GM21390 (cell line): ENCODE measurements around the gene LMNA.
"Not testable (repeated sequence)": the region's sequence is repeated elsewhere in the genome, so short reads cannot be mapped to it uniquely, and the experiment has no call there.

Experiments used
- ATAC-seq: cut with Tn5 transposase; IDR thresholded peaks from one replicate; pipeline ENCODE4 v1.9.1; 2021; ENCODE audit not compliant: unreplicated experiment

Gene LMNA

GRCh38 chr1:156103521-156103947 lies 11.0 kb upstream of the LMNA start:
- ATAC-seq: no peak

- ATAC-seq: no peak
Measured at GRCh38 chr1:156104065-156104810, 10.3 kb upstream of the LMNA start.

DNA sequence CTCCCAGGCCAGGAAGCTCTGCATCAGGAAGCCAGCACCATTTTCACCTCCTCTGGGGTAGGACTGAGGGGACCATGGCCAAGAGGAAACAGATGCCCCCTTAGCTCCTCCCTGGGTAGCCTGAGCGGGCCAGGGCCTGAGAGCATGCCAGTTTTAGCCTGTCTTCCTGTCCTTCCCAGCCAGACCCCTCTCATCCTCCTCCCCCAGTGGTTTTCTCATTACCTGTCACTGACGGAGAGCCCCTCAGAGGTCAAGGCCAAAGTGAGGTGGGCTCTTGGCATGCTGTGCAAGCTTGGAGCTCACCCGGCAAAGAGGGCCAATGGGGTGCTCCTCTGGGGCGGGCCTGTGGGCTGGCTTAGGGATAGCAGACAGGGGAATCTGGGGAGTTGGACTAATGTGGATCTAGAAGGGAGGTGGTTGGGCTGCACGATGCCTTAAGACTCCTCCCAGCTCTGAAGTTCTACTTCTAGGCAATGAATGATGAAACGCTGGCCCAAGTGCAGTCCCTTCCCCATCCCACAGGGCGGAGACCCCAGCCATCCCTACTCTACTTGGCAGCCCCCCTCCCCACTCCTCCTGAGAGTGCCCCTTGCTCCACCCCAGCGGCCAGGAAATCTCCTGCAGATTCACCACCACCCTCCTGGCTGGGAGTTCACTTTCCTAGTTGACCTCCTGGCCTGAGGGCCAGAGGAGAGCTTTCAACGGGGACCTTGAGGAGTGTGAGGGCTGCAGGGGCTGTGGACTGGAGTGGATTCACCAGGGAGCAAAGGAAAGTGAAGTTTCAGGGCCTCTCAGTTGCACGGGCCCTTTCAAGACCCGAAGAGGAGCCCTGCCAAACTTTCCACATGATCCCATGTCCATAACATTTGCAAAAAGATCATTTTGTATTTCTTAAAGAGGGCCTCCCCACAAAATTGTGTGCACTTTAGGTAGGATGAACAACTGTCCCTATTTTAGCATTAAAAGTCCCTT lies 9.4 kb upstream of the LMNA start:
- no peak for ATAC-seq

GRCh38 chr1:156106624-156107488 lies 7.7 kb upstream of the LMNA start:
- ATAC-seq: no peak

- no peak for ATAC-seq
Measured at GRCh38 chr1:156108057-156108456, 6.5 kb upstream of the LMNA start.

DNA sequence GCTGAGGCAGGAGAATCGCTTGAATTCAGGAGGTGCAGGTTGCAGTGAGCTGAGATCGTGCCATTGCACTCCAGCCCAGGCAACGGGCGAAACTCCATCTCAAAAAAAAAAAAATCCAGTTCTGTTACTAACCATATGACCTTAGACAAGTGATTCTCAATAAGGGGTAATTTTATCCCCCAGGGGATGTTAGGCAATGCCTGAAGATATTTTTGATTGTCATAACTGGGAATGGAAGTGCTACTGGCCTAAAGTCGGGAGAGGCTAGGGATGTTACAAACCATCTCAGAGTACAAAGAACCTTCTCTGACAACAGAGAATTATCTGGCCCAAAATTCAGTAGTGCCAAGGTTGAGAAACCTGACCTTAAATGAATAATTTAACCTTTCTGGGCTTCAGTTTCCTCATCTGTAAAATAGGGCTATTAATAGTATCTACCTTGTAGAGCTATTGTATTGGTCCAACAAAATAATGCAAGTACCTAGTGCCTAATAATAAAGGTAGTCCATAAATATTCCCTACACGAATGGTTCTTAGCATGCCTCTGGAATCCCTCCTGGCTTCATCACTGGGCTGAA lies 5.8 kb upstream of the LMNA start:
- ATAC-seq: no peak

- ATAC-seq: no peak
Measured at GRCh38 chr1:156110252-156110651, 4.3 kb upstream of the LMNA start.

- ATAC-seq: no peak
Measured at GRCh38 chr1:156111355-156111962, 3.1 kb upstream of the LMNA start.

GRCh38 chr1:156112276-156113137 lies 2.0 kb upstream of the LMNA start:
- ATAC-seq: no peak

DNA sequence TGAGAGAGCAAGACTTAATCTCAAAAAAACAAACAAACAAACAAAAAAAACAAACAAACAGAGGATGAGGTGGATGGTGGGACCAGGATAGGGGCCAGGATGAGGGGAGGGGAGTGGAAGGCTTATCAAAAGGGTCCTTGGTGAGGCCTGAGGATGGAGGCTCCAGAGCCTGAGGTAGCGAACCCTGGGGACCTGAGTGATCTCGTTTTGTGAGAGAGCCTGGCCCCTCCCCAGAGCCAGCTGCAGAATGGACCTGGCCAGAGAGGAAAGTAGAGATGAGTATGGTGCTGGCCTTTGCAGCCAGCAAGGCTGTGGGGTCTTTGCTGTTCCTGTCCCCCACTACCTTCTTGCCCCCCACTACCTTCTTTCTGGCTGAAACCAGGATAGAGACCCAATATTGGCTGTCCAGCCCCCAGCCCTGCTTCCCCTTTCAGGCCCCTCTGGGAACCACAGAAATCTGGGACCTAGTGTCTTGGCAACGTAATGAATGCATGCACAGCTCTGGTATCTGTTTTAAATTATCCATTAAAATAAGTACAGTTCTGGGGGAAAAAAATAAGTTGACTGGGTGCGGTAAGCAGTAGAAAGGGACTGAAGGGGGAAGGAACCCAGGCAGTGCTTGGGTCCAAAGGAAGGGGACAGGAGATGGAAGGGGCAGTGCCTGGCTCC lies 1.1 kb upstream of the LMNA start:
- ATAC-seq: no peak

- ATAC-seq: no peak
Measured at GRCh38 chr1:156114919-156115513, 505 bp downstream of the LMNA start.

- ATAC-seq: no peak
Measured at GRCh38 chr1:156115514-156116374, 1.2 kb downstream of the LMNA start.

DNA sequence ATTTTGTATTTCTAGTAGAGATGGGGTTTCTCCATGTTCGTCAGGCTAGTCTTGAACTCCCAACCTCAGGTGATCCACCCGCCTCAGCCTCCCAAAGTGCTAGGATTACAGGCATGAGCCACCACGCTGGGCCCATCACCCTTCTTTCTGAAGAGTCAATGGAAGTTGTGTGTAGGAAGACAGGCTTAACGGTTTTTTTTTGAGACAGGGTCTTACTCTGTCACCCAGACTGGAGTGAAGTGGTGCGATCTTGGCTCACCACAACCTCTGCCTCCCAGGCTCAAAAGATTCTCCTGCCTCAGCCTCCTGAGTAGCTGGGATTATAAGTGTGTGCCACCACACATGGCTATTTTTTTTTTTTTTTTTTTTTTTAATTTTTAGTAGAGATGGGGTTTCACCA lies 2.2 kb downstream of the LMNA start:
- not testable (repeated sequence) for ATAC-seq

DNA sequence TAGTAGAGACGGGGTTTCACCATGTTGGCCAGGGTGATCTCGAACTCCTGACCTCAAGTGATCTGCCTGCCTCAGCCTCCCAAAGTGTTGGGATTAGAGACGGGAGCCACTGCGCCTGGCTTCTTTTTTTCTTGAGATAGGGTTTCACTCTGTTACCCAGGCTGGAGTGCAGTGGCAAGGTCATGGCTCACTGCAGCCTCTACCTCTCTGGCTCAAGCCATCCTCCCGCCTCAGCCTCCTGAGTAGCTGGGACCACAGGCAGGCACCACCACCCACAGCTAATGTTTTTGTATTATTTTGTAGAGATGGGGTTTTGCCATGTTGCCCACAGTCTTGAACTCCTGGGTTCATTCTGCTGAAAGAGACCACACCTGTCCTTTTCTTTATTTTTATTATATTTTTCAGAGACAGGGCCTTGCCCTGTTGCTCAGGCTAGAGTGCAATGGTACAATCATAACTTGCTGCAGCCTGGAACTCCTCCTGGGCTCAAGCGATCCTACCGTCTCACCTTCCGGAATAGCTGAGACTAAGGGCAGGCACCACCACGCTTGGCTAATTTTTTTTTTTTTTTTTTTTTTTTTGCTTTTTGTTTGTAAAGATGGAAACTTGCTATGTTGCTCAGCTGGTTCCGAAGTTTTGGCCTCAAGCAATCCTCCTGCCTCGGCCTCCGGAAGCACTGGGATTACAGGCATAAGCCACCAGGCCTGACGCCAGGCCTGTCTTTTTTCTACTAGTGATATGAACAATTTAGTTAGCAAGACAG lies 3.1 kb downstream of the LMNA start:
- ATAC-seq: no peak

DNA sequence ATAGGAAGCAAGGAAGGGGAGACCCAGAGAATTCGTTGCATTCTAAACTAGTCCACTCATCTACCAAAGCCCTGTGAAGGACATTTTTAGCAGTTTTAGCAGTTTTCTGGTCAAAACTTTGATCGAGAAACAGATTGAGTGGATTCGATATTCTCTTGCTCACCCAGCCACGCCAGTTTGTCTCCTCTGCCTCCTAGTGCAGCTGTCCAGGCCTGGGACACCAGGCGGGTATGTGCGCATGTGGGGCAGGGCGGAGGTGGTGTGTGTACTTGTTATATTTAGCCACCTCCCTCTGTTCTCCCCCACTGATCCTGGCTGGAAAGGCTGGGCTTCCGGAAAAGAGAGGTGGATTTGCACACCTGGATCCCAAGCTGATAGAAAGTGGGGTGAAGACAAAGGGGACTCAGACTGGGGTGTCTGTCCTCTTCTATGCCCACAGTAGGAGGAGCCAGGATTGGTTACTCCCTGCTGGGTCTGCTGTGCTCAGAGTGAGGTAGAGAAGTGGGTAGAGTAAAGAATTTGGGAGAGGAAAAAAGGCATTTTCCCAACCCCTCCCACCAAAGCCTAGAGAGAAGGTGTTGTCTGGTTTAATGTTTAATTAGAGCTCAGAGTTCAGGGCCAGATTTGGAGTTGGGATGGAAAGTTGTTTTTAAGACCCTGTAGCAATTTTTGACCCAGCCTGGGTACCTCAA lies 3.8 kb downstream of the LMNA start:
- no peak for ATAC-seq
